Adipose tissue (tissue), 3 donors: ENCODE data around the gene ADISSP. TPM values are rescaled to one million over a fixed set of nuclear protein-coding genes. Genes with fewer than 3 reads are reported as not detected.

Source experiments
- H3K27ac ChIP-seq: one replicate; pipeline ENCODE4 v1.5.1; 2013; ENCODE audit warnings: low read depth, low read length
- WGBS, 3 donors: extraction: QIAGEN DNeasy Blood & Tissue Kit; methylation state at CpG; one replicate each; pipeline ENCODE4 v1.1.7; 2013; 5-methylcytosine and 5-hydroxymethylcytosine counted together
- polyA plus RNA-seq, 3 donors: library from polyadenylated mRNA; stranded (reverse); fragments of 200-250 nt; gene quantifications; one replicate each; pipeline ENCODE4 v1.2.3, GENCODE V29; 2013
- donor health status: healthy with polysubstance abuse.
- donor health status: Bipolar disorder and iron deficiency.
- donor health status: healthy.

The ADISSP gene
- polyA plus RNA-seq, 3 donors = 21.8 to 99.9 (median 75.1) TPM

DNA sequence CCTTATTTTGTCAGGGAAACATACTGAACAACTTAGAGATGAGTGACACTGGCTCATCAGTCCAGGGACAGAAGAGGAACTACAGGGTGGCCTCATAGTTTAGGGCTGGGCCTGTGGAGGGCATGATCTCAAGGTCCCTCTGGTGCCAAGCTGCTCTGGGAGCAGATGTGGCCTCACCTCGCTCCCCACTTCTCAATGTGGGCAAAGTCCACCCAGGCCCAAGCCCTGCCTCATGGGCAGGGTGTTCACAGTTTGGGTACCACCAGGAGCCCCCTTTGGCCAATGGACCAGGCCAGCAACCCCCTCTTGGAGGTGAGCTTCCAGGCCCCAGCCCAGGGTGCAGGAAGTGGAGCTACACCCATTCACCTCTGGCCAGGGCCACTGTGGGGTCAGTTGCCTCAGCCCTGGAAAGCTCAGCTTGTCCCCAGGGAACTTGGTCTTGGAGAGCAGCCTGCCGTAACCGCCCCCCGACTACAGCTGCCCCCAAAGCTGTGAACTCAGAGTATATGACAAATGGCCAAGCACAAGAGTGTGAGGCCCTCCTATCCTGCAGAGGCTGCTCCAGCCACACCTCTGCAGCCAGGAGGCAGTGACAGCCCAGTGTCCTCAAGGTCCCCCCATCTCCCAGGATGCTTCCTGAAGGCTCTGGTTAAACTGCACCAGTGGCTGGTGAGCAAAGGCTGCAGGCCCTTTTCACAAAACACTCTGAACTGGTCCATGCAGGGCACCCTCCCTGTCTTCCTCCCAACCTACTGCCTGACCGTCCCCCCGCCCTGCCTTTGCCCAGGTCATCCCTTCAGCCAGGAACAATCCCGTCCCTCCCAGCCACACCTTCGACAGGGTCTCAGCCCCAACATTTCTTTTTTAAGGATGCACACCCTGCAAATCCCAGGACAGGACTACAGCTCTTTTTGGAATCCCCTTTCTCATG lies 3.6 kb downstream of the ADISSP start:
- 73 to 86% (median 80%) methylated on average over 8 of the region's 8 CpGs for WGBS, 3 donors
- H3K27ac ChIP-seq = no peak overlapping the region

DNA sequence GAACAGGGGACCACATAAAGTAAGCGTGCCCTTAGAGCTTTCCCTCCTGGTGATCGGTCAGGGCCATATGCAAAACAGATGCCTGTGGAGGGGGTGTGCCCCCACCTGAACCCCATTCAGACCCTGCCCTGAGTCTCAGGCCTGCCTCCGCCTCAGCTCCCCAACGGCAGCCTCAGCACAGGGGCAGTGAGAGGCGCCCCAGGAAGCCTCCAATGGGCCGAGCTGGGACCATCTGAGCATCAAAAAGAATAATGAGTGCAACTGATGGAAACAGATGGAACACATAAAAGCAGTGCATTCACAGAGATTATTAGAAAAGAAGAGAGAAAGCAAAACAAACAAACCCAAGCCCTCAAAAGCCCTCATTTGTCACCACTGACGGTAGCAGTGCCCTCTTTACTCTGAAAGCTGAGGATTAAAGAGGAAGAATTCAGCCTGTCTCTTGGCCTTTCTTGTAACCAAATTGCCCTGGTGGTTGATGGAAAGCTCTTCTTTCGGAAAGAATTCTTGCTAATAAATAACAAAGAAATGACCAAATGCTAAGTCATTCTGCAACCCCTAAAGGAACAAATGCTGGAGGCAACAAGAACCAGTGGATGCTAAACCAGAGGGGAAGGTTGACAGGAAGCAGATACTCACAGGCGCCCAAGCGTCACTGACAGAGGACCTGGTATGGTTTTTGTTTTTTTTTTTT lies 6.8 kb downstream of the ADISSP start:
- H3K27ac ChIP-seq = no peak overlapping the region
- 71 to 85% (median 77%) methylated on average over 10 of the region's 10 CpGs for WGBS, 3 donors

DNA sequence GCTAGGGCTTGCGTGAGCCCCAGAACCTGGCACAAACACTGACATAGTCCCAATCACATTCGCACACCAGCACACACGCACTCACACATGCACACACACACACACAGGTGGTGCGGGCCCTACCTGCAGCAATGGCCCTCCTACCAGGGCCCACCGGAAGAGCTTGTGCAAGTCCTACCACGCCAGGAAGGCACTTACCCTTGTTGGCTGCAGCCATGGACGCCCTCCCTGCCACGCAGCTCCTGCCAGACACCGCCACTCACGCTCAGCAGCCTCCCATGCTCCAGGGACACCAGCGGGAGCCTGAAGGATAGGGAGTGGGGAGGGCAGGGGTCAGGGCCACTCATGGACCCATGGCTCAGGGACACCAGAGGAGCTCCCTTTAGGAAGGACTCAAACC lies 7.7 kb downstream of the ADISSP start:
- H3K27ac ChIP-seq = no peak overlapping the region
- WGBS, 3 donors = 72 to 93% (median 85%) methylated on average over 11 of the region's 11 CpGs

DNA sequence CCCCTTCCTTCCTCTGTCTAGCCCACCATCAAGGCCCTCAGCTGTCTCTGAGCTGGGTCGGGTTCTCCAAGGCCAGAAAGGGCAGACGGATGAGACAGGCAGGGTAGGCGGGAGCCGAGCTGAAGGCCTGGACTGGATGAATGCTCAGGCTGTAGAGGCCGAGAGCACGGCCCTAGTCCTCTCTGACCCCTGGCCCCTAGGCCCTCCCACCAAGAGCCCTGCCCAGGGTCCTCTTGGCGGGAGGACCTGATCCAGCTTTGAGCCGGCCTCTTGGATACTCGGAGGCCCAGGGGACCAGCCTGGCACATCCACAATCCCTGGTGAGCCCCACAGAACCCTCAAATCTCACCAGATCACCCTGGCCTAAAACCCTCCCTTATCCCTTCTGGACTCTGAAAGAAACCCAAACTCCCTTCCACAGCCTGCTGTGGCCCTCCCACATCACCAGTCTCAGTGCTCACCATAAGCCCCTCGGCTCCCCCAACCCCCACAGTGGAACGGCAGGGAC lies 8.2 kb downstream of the ADISSP start:
- 69 to 78% (median 73%) methylated on average over 11 of the region's 11 CpGs for WGBS, 3 donors
- no peak overlapping the region for H3K27ac ChIP-seq

DNA sequence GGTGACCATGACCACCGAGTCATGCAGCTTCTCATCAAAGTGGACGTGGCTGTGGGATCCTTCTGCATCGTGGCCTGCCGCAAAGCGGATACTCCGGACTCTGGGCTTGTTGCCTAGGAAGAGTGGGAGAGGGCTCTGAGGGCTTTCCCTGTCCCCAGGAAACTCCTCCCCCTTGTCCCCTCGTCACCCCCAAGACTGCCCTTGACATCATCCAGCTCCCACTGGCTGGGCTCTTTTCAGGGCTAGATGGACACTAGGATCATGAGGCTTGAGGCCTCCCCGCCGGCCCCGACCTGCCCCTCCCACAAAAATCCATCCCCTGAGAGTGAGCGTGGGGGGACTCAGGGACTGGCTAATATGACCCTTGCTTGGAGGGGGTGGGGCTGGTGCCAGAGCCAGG lies 9.0 kb downstream of the ADISSP start:
- no peak overlapping the region for H3K27ac ChIP-seq
- 61 to 77% (median 69%) methylated on average over 11 of the region's 11 CpGs for WGBS, 3 donors

DNA sequence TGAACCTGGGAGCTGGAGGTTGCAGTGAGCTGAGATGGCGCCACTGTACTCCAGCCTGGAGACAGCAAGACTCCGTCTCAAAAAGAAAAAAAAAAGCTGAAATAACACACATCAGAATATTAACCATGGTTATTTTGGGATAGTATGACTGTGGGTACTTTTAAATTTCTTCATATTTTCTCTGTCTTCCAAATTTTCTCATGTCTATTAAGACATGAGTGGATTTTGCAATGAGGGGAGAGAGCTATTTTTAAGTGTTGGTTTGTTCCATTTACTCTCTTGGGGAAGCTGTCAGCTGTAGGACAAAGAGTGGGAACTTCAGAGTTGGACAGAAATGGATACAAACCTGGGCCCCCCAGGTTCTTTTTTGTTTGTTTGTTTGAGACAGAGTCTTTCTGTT lies 10.3 kb downstream of the ADISSP start:
- H3K27ac ChIP-seq = no peak overlapping the region
- WGBS, 3 donors = 76 to 82% (median 76%) methylated on average over 2 of the region's 2 CpGs

DNA sequence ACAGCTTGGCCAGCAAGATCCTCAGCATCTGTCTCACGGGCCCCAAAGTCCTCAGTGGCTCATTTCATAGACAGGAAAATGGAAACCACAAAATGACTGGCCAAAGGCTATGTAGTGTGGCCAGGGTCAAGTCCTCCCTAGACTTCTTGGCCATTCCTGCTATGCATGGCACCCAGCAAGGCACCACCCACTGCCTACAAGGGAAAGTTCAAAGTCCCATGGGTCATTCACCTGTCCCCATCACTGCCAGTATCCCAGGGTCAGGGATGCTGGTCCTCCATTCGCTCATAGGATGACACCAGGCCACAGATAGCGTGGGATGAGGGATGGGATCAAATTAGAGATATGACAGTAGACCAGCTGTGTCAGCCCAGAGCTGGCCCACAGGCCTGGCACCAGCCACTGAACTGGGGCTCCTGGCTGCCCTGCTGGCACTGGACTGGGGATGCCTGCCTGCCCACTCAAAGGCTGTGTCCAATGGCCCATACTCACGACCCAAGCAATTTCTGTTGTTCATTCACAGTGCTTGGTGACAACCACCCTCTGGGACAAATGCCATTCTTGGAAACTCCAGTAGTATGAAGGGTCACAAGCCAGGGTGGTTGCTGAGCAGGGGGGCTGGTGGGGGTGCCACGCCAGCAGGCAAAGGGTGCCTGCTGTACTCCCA lies 11.6 kb downstream of the ADISSP start:
- no peak overlapping the region for H3K27ac ChIP-seq
- WGBS, 3 donors = 72 to 92% (median 82%) methylated on average over 4 to 5 of the region's 5 CpGs

DNA sequence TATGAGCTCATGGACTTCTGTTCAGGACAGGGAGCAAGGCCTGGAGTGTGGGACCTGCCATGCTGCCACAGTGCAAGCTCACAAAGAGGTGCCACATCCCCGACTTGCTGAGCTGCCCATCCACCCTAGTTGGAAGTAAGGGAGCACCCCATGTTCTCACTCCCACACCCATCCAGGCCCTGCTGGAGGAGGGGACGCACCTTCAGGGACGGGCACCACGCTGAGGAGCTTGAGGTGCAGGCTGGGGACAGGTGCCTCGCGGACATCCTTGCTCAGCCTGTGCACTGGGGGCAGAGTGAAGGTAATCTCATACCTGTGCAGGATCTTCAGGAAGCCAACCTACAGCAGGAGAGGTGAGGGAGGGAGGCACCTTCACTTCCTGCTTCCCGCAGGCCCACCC lies 12.3 kb downstream of the ADISSP start:
- no peak overlapping the region for H3K27ac ChIP-seq
- WGBS, 3 donors = 79 to 85% (median 84%) methylated on average over 7 of the region's 7 CpGs

DNA sequence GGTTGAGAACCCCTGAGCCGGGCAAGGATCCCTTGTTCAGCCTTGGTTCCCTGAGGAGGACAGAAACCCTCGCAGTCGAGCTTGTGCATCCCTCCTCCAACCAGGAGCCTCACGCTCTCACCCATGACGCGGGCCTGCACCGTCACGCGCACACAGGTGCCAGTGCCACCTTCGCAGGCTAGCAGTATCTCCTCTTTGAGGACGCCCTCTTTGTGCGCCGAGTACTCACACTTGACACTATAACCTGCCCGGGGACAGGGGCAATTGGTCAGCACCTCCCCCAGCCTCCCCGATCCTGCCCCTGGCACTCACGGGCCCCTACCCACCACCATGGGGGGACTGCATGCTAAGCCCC lies 13.3 kb downstream of the ADISSP start:
- WGBS, 3 donors = 79 to 93% (median 87%) methylated on average over 16 of the region's 16 CpGs
- no peak overlapping the region for H3K27ac ChIP-seq

DNA sequence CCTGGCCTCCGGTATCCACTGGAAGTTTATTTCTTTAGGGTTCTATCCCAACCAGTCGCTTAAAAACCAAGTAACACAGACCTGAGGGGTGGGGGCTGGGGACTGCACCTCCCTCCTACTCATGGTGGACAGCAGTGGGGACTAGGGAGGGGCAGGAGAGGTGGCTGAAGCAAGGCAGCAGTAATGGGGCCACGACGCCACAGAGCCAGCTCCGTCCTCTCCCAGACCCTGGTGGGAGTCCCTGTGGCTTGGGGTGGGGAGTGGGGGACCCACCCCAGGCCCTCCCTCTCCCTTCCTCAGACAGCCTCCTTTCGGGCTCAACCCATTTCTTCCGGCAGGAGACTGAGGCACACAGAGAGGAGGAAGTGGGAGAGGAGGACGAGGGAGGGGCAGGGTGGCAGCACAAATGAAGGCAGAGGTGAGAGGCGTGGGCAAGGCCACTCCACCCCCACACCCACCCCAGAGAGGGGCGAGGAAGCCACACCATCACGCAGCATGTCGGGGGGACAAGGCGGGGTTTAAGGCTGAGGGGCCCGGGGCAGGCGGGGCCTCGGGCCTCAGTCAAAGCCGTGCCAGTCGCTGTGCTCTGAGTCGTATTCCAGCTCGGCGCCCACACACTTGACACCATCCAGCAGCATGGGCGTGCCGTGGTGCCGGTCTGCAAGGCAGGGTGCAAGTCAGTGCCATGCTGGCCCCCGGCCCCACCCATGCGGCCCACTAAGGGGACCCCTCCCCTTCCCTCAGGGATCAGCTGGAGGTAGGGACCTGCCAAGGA lies 13.9 kb downstream of the ADISSP start:
- WGBS, 3 donors = 70 to 88% (median 72%) methylated on average over 22 to 26 of the region's 26 CpGs

DNA sequence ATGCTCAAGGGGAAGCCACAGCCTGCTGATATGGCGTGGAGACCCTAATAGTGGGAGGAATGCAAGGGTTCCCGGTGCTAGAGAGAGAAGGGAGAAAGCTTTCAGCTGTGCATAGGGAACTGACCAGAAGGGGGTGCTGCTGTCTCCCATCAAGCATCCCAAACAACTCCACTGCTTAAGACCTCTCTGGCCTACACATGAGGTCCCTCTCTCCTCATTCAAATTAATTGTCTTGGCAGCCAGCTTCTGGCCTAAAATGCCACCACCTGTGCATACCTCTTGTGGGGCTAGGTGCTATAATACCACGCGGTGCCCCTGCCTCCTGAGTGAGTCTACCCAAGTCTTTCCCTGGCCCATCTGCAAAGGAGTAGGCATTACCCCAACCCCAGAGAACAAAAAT lies 14.5 kb downstream of the ADISSP start:
- H3K27ac ChIP-seq = no peak overlapping the region
- WGBS, 3 donors = 35 to 52% (median 45%) methylated on average over 4 of the region's 4 CpGs

More for the DNA sequence above, 13.9 kb downstream of the ADISSP start:
- no peak overlapping the region for H3K27ac ChIP-seq

DNA sequence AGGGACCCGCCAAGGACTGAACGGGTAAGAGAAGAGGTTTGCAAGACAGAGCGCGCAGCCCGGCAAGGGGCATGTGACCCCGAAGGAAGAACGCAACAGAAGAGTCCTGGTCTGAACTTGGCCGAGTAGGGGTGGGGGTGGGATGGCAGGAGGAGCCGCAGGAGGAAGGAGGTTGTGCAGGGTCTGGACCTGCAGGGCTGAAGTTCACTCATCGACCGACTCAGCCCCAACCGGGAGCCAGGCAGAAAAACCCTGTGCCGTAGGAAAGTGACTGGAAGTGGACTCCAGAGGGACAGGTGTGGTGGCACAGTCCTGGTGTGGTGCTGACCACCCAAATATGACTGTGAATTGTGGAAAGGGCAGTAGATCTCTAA lies 15.2 kb downstream of the ADISSP start:
- no peak overlapping the region for H3K27ac ChIP-seq

DNA sequence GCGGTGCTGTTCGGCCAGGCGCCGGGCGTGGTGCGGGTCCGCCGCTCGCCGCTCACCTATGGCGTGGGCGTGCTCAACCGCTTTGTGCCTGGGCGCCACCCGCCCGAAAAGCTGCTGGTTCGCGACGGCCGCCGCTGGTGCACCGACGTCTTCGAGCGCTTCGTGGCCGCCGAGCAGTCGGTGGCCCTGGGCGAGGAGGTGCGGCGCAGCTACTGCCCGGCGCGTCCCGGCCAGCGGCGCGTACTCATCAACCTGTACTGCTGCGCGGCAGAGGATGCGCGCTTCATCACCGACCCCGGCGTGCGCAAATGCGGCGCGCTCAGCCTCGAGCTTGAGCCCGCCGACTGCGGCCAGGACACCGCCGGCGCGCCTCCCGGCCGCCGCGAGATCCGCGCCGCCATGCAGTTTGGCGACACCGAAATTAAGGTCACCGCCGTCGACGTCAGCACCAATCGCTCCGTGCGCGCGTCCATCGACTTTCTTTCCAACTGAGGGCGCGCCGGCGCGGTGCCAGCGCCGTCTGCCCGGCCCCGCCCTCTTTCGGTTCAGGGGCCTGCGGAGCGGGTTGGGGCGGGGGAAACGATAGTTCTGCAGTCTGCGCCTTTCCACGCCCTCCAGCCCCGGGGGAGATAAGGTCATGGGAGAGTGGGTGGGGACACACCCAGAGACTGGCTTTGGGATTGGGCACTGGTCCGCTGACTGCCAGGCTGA lies 15.7 kb downstream of the ADISSP start:
- H3K27ac ChIP-seq = no peak overlapping the region
- 22 to 75% (median 64%) methylated on average over 85 to 95 of the region's 95 CpGs for WGBS, 3 donors

More for the DNA sequence above, 15.2 kb downstream of the ADISSP start:
- WGBS, 3 donors = 22 to 54% (median 52%) methylated on average over 13 of the region's 13 CpGs

DNA sequence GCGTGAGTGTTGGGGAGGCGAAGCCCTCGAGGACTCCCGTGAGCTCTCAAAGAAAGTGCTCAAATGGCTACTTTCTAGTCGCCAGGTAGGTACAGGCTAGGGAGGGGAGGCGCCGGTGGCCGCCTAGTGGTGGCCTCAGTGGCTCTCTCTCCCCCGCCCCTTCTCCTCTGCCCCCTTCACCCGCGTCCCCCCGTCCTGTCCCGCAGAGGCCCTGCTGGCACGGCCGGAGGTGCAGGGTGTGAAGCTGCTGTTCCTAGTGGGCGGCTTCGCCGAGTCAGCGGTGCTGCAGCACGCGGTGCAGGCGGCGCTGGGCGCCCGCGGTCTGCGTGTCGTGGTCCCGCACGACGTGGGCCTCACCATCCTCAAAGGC lies 16.3 kb downstream of the ADISSP start:
- no peak overlapping the region for H3K27ac ChIP-seq
- WGBS, 3 donors = 43 to 89% (median 79%) methylated on average over 30 to 31 of the region's 31 CpGs

DNA sequence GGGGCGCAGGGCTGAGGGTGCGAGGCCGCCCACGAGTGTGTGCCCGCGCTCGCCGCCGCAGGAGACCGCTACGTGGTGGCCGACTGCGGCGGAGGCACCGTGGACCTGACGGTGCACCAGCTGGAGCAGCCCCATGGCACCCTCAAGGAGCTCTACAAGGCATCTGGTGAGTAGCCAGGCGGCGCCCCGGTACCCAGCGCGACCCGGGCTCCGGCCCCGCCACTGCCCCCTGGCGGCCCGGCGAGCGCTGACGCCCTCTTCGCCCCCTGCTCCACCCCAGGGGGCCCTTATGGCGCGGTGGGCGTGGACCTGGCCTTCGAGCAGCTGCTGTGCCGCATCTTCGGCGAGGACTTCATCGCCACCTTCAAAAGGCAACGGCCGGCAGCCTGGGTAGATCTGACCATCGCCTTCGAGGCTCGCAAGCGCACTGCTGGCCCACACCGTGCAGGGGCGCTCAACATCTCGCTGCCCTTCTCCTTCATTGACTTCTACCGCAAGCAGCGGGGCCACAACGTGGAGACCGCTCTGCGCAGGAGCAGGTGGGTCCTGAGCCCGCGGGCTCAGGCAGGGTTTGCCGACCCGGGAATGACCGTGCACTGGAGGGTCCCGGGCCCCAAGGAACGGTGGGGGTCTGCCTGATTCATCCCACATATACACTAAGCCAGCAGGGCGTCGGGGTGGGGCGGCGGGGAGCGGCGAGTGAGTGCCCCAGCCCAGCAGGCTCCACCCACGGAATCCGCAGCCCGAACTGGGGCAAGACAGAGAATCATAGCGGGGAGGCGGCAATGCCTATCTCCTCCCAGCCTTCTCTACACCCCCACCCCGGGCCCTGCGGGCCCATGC lies 17.6 kb downstream of the ADISSP start:
- H3K27ac ChIP-seq = no peak overlapping the region
- 35 to 75% (median 71%) methylated on average over 72 of the region's 72 CpGs for WGBS, 3 donors

DNA sequence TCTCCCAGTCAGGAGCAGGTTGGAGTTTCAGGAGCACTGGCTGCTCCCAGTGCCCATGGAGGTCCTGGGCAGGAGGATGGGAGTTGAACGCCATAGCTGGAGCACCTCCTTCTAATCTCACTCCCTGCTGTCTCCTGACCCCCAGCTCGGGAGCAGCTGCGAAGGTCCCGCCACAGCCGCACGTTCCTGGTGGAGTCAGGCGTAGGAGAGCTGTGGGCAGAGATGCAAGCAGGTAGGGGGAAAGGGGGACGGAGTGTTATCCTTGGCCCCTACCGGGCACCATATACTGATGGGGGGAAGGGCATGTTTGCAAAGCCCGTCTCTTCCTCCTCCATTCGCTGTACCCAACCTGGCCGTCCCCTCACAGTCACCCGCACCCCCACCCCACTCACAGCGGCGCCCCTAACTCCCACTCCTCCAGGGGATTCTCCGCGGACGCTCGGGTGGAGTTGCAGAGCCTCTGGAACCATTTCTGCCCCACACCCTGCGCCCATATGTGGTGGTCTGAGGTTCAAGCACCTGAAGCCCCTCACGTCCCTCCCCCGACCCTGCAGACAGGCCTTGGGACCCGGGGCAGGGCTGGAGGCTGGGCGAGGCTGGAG lies 18.4 kb downstream of the ADISSP start:
- no peak overlapping the region for H3K27ac ChIP-seq
- WGBS, 3 donors = 53 to 86% (median 75%) methylated on average over 22 to 24 of the region's 24 CpGs

DNA sequence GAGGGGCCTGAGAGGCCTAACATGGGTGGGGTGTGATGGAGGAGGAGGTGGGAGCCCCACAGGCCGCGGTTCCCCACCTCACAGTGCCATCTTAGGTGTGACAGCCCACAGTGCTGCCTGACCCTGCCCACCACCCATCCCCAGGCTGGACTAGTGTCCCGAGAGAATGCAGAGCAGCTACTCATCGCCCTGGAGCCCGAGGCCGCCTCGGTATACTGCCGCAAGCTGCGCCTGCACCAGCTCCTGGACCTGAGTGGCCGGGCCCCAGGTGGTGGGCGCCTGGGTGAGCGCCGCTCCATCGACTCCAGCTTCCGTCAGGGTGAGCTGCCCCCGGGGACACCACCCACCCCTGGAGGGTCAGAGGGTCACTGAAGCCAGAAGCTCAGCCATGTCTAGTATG lies 19.5 kb downstream of the ADISSP start:
- H3K27ac ChIP-seq = no peak overlapping the region
- 91 to 95% (median 93%) methylated on average over 16 of the region's 16 CpGs for WGBS, 3 donors
